HG03139 (cell line): Measurements from ENCODE around the gene XYLT1.

Experiments used
- ATAC-seq: cut with Tn5 transposase; IDR thresholded peaks from one replicate; pipeline ENCODE4 v1.9.1; 2021; ENCODE audit not compliant: unreplicated experiment

The XYLT1 gene

DNA sequence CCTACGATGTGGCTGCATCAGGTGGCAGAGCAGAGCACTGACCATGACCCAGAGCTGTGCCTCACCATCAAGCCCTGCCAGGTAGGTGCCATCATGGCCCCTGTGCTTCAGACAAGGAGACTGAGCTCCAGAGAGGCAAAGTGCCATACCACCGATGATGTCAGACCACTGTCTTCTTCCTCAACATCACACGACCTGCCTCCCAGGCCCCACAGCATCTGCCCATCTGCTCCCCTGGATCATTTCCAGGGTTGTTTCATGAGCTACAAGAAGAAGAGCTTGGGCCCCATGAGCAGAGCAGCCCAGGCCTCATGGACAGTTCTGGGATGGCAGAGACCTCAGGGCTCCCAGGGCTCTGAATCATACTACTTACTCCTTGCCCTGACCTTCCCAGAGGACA is 9.9 kb downstream of the XYLT1 start:
- no peak for ATAC-seq

DNA sequence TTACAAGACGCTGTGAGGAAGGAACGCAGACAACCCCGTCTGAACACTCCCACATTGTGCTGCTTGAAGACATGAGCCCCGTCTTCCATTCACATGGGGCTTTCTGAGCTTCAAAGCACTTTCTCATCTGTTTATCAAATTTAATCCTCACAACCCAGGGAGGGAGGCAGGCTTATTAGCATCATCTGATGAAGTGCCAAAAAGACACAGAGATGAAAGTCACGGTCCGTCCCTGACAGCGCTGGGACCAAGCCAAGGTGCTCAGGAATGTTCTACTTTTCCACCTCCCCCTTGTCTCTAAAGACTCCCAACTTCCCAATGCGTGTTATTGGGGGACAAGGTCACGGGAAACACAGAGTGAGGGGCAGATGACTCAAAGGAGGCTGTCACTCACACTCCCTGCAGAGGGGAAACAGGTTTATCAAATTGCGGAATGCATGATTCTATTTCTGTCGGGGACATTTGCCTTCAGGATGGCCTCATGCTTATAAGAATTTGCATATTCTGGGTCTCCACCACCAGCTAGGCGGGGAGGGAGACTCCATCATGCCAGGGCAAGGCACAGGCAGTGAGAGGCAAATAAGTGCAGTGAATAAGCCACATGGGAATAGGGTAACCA is 10.7 kb downstream of the XYLT1 start:
- ATAC-seq, result no peak

DNA sequence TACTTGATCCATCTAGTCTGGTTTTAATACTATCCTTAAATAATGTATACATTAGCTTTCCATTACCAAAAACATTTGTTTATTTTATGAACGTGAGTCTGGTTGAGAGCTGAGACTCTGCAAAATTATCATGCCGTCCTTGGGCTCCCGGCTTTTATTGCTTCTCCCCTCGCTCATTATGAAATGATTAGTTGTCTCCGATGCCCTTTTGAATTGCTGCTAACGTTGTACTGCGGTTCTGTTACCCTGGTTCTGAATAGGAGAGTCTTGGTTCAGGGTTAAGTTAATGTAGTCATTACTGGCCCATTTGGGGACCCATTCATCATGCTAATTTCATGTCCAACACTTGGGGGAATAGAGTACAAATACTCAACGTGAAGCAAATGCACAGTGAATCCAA is 12.8 kb downstream of the XYLT1 start:
- no peak for ATAC-seq

DNA sequence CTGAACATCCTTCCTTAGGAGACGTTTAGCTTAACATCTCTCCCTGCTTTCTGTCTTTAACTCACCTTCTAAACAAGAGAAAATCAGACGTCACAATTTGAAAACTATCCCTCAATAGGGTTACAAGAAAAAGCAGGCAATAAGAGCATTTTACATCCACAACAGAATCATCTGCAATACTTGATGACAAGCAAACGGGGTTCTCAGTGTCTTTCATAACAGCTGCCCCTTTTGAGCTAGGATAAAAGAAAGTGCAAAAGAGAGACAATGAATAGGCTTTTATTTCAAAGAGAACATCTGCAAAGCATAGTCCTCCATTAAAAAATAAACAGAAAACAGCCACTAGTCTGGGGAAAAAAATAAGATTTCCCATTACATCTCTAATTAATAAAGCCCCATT is 13.2 kb downstream of the XYLT1 start:
- ATAC-seq, result no peak

DNA sequence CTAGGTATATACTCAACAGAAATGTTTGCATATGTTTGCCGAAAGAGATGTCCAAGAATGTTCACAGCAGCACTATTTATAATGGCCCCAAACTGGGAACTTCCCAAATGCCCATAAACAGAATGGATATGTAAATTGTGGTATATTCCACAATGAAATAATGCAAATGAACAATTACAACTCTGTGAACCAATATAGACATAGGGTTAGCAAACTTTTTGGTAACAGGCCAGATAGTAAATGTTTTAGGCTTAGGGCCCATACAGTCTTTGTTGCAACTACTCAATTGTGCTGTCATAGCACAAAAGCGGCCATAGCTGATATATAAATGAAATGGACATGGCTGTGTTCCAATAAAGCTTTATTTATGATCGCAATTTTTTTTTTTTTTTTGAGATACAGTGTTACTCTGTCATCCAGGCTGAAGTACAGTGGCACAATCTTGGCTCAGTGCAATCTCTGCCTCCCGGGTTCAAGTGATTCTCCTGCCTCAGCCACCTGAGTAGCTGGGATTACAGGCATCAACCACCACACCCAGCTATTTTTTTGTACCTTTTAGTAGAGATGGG is 16.5 kb downstream of the XYLT1 start:
- no peak for ATAC-seq

DNA sequence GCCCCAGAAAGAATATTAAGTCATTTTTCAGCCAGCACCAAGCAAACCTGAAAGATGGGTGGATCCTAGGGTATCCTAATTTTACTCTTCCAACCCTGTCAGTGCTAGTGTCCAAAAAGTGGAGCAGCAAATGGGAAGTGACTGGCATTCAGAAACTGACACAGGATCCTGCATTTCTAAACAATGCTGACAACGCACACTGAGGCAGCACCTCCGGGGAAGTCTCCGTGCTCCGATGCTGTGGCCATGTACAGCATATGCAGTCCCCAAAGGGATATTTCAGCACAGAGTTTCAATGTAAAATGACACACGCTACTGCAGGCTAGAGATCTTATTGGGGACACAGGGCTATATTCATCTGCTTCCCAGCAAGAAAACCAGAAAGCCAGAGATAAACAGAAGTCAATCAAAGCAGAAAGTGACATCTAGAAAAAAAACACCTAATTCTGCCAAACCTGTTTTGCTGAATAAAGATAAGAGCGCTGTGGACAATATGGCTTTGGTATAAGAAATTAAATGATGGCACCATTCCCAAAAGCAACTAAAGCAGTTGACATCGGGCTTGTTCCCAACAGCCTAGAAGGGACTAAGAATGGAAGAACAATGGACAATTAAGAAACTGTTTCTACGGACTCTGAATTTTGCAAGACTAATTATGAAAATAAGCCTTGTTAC is 17.3 kb downstream of the XYLT1 start:
- ATAC-seq, result no peak

DNA sequence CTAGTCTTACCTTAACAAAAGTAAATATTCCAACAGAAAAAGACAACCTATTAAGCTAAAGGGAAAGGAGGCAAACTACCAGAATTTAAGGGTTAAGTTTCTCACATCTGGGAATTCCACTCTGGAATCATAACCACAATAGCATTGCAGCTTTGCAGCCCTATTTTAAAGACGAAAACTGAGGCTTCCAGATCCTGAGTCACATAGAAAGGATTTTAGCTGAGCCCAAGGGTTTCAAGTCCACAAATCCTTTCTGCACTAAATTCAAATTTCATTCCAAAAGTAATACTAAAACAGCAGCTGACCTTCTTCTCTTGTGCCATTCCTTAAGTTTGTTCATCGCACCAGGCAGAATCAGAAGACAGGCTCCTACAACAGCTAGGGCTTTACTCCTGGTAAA is 17.8 kb downstream of the XYLT1 start:
- ATAC-seq, result no peak

DNA sequence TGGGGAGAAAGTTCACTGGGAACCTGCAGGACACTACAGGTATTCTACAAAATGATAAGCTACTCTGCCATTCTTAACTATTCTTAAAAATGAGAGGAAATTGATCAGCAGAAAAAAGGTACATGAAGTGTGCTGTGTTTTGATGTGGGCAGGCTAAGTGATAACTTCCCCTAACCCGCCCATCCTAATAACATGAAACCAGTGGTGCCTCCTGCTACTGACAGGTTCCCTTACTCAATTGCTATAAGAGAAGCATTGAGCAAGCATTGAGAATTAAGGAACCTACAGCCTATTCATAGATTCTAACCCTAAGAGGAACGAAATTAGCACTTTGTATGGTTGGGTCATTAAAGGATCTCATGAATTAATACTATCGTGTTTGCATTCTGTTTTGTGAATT is 18.9 kb downstream of the XYLT1 start:
- ATAC-seq, result no peak

DNA sequence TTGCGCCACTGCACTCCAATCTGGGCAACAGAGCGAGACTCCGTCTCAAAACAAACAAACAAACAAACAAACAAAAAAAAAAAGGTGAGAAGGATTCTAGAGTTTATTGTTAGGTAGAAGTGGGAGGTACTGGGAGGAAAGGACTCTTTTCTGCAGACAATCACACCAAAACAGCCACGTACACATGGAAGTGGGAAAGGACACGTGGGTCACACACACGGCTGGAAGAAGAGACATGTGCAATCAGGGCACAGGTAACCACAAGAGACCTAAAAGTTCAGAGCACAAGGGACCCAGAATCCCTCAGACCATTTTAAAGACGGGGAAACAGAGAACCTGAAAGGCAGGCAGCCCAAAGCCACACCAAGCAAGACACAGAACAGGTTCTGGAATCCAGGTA is 20.5 kb downstream of the XYLT1 start:
- ATAC-seq, result no peak

DNA sequence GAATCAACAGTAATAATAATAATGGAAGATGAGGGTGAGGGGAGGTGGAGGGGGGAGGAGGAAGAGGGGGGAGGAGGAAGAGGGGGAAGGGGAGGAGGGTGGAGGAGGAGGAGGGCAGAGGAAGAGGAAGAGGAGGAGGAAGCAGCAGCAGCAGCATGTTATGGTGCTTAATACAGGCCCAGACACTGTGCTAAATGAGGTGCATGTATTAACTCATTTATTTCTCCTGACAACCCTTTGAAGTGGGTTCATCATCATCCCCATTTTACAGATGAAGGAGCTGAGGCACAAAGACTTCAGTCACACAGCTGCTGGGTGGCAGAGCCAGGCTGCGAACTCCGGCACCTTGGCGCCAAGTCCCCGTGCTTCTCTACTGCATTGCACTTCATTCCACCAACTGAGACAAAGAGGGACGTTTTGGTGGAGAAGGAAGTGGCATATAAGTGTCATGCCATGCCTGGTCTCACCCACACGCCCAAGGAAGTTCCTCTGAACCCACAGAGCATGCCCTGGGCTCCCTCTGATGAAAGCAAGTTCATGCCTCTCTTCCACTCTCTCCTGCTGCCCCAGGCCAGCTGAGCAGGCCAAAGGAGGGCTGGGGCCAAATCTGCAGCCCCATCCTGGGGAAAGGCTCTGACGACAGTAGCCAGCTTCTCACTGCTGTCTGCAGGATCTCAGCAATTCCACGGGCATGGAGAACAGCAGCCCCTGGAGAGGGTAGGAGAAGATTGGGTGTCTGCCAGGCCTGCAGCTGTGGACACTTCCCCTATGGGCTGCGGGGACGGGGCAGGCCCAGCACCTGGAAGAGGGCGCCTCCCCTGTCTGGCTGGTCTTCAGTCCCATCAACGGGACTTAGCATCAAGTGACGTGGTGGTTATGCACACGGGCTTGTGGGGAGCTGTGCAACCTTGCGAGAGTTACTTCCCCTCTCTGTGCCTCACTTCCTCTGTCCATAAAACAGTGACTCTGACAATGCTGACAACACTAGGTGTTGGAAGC is 21.8 kb downstream of the XYLT1 start:
- no peak for ATAC-seq

DNA sequence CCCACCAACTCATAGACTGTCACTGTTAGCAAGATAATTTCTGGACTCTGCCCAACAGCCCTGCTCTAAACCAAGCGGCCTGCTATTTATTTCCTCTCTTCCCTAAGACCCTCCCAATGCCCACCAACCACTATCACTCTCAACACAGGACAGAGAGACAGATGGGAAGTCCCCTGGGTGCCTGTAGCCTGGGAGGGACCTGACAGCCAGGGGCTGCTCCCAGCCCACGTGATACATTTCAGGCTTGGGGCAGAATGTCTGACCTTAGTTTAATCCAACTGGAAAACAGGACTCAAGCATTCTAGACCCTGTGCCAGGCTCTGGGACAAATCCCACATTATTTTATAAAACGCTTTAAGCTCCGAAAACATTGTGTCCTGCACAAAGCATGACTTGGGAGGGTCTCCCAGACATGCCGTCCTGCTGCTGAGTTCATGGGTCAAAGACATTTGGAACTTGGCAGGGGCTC is 23.6 kb downstream of the XYLT1 start:
- no peak for ATAC-seq

DNA sequence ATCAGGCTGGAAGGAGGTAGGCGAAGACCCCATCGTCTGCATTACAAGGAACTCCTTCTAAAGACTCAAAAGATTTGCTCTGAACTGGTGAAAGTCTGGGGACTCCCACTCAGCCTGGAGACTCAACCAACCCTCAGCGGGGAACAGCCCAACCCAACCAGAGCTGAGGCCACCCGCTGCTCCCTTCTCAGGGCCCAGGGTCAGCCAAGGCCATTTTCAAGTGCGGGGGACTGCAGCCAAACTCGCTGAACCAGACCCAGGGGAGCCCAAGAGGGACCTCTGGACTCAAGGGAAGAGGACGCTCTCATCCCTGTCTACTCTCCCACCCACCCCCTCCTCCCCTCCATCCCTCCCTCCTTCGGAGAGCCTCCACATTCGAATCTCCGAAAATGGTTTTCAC is 24.1 kb downstream of the XYLT1 start:
- no peak for ATAC-seq

DNA sequence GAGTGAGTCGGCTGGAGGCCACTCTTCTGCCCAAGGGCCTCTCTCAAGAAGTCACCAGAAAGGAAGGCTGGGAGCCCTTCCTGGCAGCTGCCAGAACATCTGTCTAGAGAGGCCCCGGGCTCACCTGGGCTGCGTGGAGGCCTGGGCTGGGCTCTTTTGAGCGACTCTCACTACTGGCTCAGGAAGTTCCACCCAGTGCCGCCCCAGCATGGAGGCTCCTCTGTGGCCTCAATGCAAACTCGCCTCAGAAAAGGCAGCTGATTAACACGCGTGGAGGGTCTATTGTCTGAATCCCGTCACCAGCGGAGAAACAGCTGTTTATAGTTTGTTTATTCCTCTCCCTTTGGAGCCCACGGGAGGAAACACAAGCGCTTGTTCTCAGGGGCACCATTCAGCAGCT is 25.3 kb downstream of the XYLT1 start:
- ATAC-seq, result no peak

DNA sequence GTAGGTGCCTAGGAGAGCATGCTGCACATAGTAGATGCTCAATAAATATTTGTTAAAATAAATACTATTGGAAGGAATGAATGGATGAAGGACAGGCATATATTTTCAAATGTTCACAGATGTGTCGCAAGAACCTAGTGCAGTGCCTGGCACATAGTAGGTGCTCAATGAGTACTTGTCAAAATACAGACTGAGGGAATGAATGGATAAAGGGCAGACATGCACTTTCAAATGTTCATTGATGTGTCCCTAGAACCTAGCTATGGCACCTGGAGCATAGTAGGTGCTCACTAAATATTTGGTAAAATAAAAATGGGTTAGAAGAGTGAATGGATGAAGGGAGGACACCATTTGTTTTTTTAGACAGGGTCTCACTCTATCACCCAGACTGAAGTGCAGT is 26.1 kb downstream of the XYLT1 start:
- ATAC-seq, result no peak

DNA sequence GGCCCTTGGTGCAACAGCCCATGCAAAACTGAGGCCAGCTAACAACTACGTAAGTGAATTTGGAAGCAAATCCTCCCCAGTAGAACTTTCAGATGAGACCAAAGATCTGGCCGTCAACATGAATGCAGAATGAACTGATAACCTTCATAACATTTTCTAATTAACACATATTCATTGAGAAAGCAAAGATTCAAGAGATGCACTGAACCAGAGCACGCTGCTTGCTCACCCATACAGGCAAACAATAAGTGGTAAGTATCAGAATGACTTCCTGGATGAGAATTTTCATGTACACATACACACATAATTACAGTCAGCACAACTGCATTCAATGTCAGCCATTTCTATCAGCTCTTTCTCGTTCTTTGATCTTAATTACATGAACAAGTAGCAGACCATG is 30.6 kb downstream of the XYLT1 start:
- no peak for ATAC-seq

DNA sequence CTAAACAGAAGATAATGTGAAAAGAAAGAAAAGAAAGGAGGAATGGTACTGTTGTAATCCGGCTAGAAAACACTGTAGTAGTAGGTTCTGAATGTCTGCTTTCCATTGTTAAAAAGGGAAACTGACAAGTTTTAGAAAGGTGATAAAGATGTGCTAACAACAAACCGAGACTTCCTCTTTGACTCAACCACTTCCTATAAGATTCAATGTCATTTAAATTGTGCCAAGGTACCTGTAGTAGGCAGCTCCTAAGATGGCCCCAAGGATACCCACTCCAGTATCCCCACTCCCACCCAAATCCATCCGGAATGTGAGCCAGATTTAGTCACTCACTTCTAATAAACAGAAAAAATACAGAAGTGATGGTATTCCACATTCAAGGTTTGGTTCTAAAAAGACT is 31.2 kb downstream of the XYLT1 start:
- no peak for ATAC-seq

DNA sequence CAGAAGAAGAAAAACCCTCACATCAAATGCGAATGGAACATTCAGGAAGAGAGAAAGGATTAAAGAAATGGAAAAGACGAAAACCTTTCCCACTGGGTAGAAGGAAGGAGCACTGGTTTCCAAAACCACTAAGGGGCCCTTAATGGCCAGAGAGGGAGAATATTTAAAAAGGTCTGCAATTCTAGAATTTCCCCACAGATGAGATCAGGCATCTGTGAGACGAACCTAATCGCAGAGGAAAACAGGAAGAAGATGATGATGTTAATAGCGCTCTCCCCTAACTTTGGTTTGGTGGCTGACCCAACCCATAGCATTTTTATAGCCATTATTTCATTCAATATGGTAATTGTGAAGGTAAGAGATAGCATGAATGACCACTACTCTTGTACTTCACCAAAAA is 32.8 kb downstream of the XYLT1 start:
- no peak for ATAC-seq

DNA sequence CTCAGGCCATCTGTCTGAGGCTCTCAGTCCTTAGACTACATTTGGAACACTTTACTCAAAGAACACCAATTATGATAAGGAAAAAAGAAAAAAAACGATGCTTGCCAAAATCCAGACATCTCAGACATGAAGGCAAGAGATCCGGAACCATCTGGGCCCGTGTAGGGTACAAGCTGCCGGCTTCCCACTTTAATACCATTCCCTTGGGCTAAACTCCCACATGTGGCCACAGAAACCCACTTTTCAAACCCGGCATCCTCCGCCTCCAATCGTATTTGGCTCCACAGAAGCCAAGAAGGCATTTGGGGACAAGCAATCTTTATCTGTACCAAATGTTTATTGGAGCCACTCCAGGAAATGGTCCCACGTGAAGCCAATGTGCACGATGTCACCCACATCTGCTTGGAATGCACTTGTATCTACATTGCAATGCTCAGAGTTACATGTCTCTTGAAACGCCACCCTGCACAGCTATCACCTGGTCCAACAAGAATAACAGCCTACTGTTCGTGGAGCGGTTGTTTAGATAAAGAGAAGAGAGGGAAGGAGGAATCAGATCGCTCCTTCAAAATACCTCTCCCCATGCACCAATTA is 33.5 kb downstream of the XYLT1 start:
- no peak for ATAC-seq

DNA sequence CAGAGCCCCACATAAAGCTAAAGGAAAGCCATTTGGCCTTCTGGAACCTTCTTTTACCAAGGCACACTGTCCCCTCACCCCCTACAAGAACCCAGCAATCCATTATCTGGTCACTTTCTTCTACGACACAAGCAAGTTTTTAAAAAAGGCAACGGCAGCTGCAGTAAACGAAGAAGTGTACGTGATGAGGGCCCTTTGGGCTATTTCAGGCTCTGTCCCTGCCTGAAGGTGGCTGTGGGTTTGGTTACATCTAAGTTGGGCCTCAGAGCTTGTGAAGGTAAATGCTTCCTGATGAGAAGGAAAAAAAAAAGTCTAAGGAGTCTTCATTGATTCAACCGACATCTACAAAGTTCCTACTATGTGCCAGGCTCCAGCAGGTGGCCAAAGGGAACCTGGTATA is 35.4 kb downstream of the XYLT1 start:
- ATAC-seq, result no peak

DNA sequence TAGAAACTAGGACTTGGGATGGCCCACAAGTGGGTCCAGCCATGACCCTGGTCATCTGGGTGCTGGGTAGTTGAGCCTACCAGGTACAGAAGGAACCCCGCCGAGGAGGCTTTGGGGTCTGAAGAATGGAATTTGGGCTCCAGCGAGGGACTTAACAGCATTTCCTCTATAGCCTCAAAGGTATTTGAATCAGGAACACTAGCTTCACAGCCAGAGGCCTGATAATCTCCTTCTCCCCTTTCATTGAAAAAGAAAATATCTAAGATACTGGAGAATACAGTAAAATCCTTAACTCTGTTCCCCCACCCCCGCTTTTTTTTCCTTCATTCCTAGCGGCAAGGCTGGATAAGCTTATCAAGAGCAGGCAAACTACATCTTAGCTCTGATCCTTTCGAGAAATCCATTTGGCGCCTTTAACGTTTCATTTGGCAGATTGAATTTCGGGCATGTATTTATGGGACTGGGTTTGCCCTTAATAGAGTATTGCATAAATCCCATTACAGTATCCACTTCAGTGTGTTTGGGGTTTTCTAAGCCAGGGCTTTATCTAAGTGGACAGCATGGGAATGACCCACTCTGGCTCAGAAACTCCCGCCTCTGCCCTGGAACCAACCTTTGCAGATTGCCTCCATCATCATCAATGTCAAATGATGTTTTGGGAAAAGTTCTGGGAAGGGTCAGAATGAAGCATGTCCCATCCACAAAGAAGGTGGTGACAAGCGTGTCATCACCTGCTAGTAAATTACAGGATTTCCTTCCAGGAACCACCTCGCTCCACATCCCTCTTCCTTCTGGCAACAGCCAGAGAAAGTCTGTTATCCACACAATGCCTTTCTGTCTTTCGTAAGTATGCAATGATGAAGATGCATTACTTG is 36.9 kb downstream of the XYLT1 start:
- no peak for ATAC-seq
